Heart right ventricle (tissue), 16 donors: Measurements from ENCODE around the gene SEC16A. TPM values are rescaled to one million over a fixed set of nuclear protein-coding genes. Genes with fewer than 3 reads are reported as not detected.

Experiments
- ATAC-seq, 8 donors: fragments of 200-7000 bp; cut with Tn5 transposase; one replicate each; pipeline ENCODE4 v1.9.1; 2020; ENCODE audit warnings: mild to moderate bottlenecking in 8 of 8, moderate library complexity in 8 of 8, moderate number of reproducible peaks in 1 of 8
- DNase-seq, 2 donors: peaks; one replicate each; pipeline ENCODE4 v3.0.0-alpha.2; 2020
- H3K27ac ChIP-seq, 10 donors: fragments of 200-600 bp; sonication (generic) in 2 of 10; one replicate each; pipeline versions ENCODE4 v1.5.0 to v1.8.0; 2020 to 2022; ENCODE audit warnings: mild to moderate bottlenecking in 3 of 10
- H3K27me3 ChIP-seq, 7 donors: fragments of 200-600 bp; one replicate each; pipeline ENCODE4 v1.8.0; 2021 to 2022; ENCODE audit warnings: mild to moderate bottlenecking in 2 of 7
- H3K36me3 ChIP-seq, 9 donors: fragments of 200-600 bp; sonication (generic) in 1 of 9; one replicate each; pipeline versions ENCODE4 v1.5.0 to v1.8.0; 2020 to 2022; ENCODE audit warnings: mild to moderate bottlenecking in 2 of 9
- H3K4me1 ChIP-seq, 9 donors: fragments of 200-600 bp; sonication (generic) in 1 of 9; one replicate each; pipeline versions ENCODE4 v1.5.0 to v1.8.0; 2020 to 2022; ENCODE audit warnings: mild to moderate bottlenecking in 4 of 9
- H3K4me3 ChIP-seq, 10 donors: fragments of 200-600 bp; sonication (generic) in 2 of 10; one replicate each; pipeline versions ENCODE4 v1.5.0 to v1.8.0; 2020 to 2022; ENCODE audit warnings: mild to moderate bottlenecking in 7 of 10, moderate library complexity in 2 of 10
- H3K9me3 ChIP-seq, 11 donors: fragments of 200-600 bp in 10 of 11; sonication (generic) in 2 of 11; one replicate each; pipeline versions ENCODE4 v1.5.0 to v1.8.0; 2013 to 2022; ENCODE audit warnings: mild to moderate bottlenecking in 2 of 11, control low read depth in 1 of 11, moderate library complexity in 1 of 11
- CTCF ChIP-seq, 9 donors: fragments of 200-600 bp; sonication (generic) in 2 of 9; IDR thresholded peaks; one replicate each; pipeline versions ENCODE4 v1.5.0 to v1.8.0; 2021 to 2022; ENCODE audit warnings: antibody characterized with exemption in 9 of 9, mild to moderate bottlenecking in 5 of 9, moderate library complexity in 1 of 9
- WGBS, 2 donors: extraction: QIAGEN DNeasy Blood & Tissue Kit; methylation state at CpG; one replicate each; pipeline ENCODE4 v1.1.7; 2013; ENCODE audit warnings: inconsistent platforms in 1 of 2; 5-methylcytosine and 5-hydroxymethylcytosine counted together
- intact Hi-C, 10 donors: fragments of 100-400 bp; cut with DNase I; formaldehyde crosslinking; loops; one replicate each; pipeline versions ENCODE4 v1.11.1 to v1.14.2; 2022
- polyA plus RNA-seq, 2 donors: library from polyadenylated mRNA; stranded (reverse); fragments of 200-250 nt; gene quantifications; one replicate each; pipeline ENCODE4 v1.2.3, GENCODE V29; 2013
- total RNA-seq, 10 donors: library from RNA; stranded (reverse); fragmentation: NEBNext Ultra II Directional in 3 of 10; extraction: Animal tissue kit (Norgen Biotek cat#: 25700) in 3 of 10; gene quantifications; one replicate each; pipeline versions ENCODE4 v1.2.1 to v1.2.4, GENCODE V29; 2021 to 2023
- donor health status: Arrhythmogenic right ventricular cardiomyopathy.
- donor health status: ischemic (EF 13 %, LVEDD 7.1; RV severe dilation, severe dysfunction).
- donor health status: healthy with polysubstance abuse.
- donor health status: DM: no; HTN: yes; CAD: no.
- donor health status: DM: no; HTN: no; CAD: no.
- donor health status: ischemic (EF 25% LVEDD 6.9; RV normal size, moderate dysfunction).
- donor health status: ischemic (EF 25% LVEDD 5.7; RV mildly dilated, moderate dysfunction).
- donor health status: healthy.
- donor health status: DM: yes; HTN: yes; CAD: no.
- donor health status: Ischemic cardiomyopathy.
- donor health status: ischemic (EF 35%, LVEDD 5.7; RV mildly dilated, moderate dysfunction).
- donor health status: nonischemic (EF 11% LVEDD 7.7; RV severe dilation, severe dysfunction).
- donor health status: DM: yes; HTN: yes; CAD: no.
- donor health status: PGD.
- donor health status: ischemic (EF 29% LVEDD 5.4; RV normal size, mild dysfunction).
- donor health status: nonischemic (EF 23%, LVEDD 6.1; RV moderate dilation, normal function).

The SEC16A gene
- total and polyA plus RNA-seq, 12 donors = 21.9 to 35.9 (median 28.6) TPM

GRCh38 chr9:136488247-136489214 is 5.7 kb upstream of the SEC16A start:
- peak in 5 of 8 donors; percentile 15 to 41 (median 35) for ATAC-seq
- H3K4me1 ChIP-seq = peaks cover 8 to 44% (median 23%) of the 10 kb centered on the region in 9 donors

GRCh38 chr9:136487672-136488071 is 4.8 kb upstream of the SEC16A start:
- intact Hi-C loops = loop anchor here (1.0 to 10.0 kb wide), 9 partner anchors 40 to 205 kb away; partner anchors contain the start of genes AGPAT2 (in 2 of the 10) and NOTCH1 (in 1 of the 10)
- Histone ChIP-seq H3K4me3 (no peak overlapping the region), H3K27ac (no peak overlapping the region), H3K36me3 (no peaks in the 10 kb centered on the region), H3K27me3 (no peaks in the 10 kb centered on the region), H3K4me1 (peaks cover 8 to 35% (median 23%) of the 10 kb centered on the region in 9 donors), H3K9me3 (no peaks in the 10 kb centered on the region)
- DNase-seq = no peak
- 93 to 96% methylated on average over 7 of the region's 7 CpGs for WGBS, 2 donors
- no peak for TF ChIP-seq CTCF (IDR thresholded peaks at IDR 0.05)
- no peak for ATAC-seq

More at GRCh38 chr9:136488247-136489214, 5.7 kb upstream of the SEC16A start:
- Histone ChIP-seq H3K27me3 (no peaks in the 10 kb centered on the region), H3K4me3 (no peak overlapping the region), H3K9me3 (no peaks in the 10 kb centered on the region), H3K27ac (no peak overlapping the region), H3K36me3 (no peaks in the 10 kb centered on the region)
- peak; percentile 69 to 79 for DNase-seq
- WGBS, 2 donors = 26 to 33% methylated on average over 22 of the region's 22 CpGs
- intact Hi-C loops = loop anchor here (1.0 to 10.0 kb wide), 9 partner anchors 39 to 204 kb away; partner anchors contain the start of genes AGPAT2 (in 2 of the 10) and NOTCH1 (in 1 of the 10)
- TF ChIP-seq CTCF (IDR thresholded peaks at IDR 0.05) = peak; percentile 97 to 100 (median 98)

GRCh38 chr9:136486823-136487620 is 4.2 kb upstream of the SEC16A start:
- Histone ChIP-seq H3K4me3 (no peak overlapping the region), H3K36me3 (no peaks in the 10 kb centered on the region), H3K9me3 (no peaks in the 10 kb centered on the region), H3K27ac (no peak overlapping the region), H3K27me3 (no peaks in the 10 kb centered on the region), H3K4me1 (peaks cover 8 to 35% (median 24%) of the 10 kb centered on the region in 9 donors)
- DNase-seq = no peak
- ATAC-seq = no peak
- intact Hi-C loops = loop anchor here in 8 of 10 donors (2.0 to 10.0 kb wide), 6 partner anchors 40 to 205 kb away; partner anchors contain the start of genes AGPAT2 (in 2 of the 8) and NOTCH1 (in 1 of the 8)
- 94 to 95% methylated on average over 18 of the region's 18 CpGs for WGBS, 2 donors
- no peak for TF ChIP-seq CTCF (IDR thresholded peaks at IDR 0.05)

GRCh38 chr9:136486131-136486530 is 3.3 kb upstream of the SEC16A start:
- Histone ChIP-seq H3K4me1 (peaks cover 8 to 44% (median 33%) of the 10 kb centered on the region in 9 donors), H3K4me3 (no peak overlapping the region), H3K27ac (no peak overlapping the region), H3K9me3 (no peaks in the 10 kb centered on the region), H3K36me3 (no peaks in the 10 kb centered on the region), H3K27me3 (no peaks in the 10 kb centered on the region)
- WGBS, 2 donors = 95 to 97% methylated on average over 7 of the region's 7 CpGs
- no peak for DNase-seq
- intact Hi-C loops = loop anchor here in 8 of 10 donors (2.0 to 10.0 kb wide), 6 partner anchors 41 to 206 kb away; partner anchors contain the start of genes AGPAT2 (in 2 of the 8) and NOTCH1 (in 1 of the 8)
- no peak for ATAC-seq
- no peak for TF ChIP-seq CTCF (IDR thresholded peaks at IDR 0.05)
